ENCODE measurements around the gene ZNF148. TPM values are rescaled to one million over a fixed set of nuclear protein-coding genes. Genes with fewer than 3 reads are reported as not detected.
"Not testable (repeated sequence)": the region's sequence is repeated elsewhere in the genome, so short reads cannot be mapped to it uniquely, and the experiment has no call there.

ZNF148 gene
- polyA plus RNA-seq, 4 donors = 36.6 to 56.7 (median 44.2) TPM

DNA sequence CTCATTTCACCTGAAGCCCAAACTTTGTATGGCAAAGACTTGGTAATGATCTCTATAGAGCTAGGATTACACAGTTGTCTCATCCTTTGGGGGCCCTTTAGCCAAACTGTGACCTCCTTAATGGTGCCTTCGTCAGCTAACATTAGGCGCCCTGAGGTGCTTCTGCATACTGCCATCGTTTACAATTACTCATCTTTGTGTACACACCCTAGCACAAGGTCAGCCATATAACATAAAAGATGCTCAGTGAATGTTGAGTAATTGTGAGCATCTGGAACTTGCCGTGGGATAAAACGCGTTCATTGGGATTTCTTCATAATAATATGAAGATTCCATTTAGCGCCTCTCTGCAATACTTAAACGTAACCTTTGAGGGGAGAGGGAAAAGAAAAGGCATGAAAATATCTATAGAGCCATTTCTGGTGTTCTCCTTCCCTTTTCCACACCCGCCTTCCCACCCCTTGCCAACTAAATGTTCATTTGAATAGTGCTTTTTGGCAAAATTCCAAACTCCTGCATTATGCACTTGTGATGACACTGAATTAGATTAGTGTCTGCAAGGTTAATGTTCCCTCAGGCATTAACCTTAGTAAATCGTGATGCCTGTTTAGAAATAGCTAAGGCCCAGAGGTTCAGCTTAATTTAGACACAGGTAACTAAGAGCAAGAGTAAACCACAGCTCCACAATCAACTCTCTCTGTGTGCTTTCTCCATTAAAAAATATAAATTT lies 990 bp upstream of the ZNF148 start:
- DNase-seq (ENCODE audit: low read depth in 4 of 4, low spot score in 3 of 4) = no peak

DNA sequence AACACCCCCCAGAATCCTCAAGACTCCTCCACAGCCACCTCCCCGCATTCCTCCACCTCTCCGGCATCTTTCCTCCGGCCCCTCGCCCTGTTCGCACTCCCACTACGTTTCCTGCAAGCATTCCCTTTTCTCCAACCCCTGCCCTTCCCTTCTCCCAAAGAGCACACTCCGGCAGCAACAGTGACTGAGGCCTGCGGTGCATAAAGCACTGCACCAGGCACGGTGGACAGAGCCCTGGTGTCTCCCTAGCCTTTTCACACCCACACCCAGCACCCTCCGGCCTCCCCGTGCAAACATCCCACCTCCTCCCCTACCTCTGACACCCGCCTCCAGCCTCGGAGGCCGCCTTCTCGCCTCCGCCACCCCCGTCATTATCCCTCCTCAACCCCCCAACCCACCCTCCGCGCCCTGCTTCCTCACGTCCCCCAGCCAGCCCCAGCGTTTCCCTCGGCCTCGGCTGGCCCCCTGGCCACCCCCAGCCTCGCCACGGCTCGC lies 577 bp downstream of the ZNF148 start:
- peak in 2 of 4 donors; percentile 39 to 42 for DNase-seq (ENCODE audit: low read depth in 4 of 4, low spot score in 3 of 4)

DNA sequence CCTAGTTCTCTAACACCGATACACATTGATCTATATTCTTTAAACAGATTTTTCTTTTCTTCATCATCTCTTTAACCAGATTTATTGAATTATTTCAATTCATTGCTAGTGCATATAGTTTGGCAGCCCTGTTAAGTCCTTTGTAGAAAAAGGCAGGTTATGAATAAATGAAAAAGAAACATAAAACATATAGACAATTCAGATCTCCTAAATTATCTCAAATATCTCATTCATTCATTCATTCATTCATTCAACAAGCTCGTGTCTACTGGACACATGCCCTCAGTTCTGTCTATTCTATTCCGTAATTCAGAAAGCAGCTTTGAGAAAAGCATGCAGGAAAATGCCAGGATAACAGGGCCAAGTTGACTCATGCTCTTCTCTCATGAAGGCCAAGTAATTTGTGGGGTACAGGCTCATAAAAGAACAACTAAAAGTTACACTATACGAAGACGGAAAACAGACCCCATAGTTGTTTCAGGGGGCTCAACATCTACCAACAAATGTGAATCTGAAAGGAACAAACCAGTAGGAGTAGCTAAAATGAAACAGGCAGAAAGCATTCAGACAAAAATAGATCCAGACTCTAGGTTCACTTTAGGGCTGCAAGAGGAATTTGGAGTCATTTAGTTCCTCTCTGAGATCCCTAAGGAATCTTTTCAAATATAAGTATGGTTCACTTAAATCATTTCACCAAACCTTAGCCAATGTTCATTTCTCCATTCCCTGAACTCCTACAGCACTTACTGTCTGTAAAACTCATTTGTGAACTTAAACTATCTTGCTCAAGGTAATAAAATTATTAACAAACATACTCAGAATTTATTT lies 7.5 kb downstream of the ZNF148 start:
- no peak for DNase-seq (ENCODE audit: low read depth in 4 of 4, low spot score in 3 of 4)

DNA sequence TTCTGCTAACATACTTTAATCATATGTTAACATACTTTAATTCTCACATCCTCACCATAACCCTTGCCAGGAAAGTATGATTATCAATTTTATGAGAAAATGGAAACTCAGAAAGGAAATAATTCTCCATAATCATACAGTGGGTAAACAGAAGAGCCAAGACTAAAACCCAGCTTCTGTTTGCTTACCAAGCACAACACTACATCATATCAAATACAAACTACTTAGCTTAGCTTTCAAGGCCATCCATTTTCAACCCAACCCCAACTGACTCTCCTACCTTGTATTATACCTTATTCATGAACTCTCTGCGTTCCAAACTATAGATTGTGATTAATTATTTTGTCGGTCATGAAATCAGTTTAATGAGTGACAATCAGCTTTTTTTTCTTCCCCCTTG lies 9.0 kb downstream of the ZNF148 start:
- no peak for DNase-seq (ENCODE audit: low read depth in 4 of 4, low spot score in 3 of 4)

DNA sequence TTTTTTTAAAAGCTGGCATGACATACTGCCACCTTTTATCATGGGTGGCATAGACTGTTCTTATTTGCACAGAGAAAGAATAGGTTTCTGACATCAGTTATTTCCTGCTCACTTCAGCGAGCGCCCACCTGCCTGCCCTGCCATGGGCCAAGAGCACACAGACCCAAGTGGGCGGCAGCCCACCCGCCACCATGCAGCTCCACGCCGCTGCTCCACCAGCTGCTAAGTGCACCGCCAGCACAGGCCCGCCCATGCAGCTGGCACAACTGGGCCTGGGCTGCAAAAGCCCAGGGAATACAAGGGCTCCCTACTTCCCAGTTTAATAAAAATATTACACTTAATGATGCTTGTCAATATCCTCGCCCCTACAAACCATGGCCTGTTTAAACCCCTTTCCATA lies 15.4 kb downstream of the ZNF148 start:
- DNase-seq (ENCODE audit: low read depth in 4 of 4, low spot score in 3 of 4) = no peak

DNA sequence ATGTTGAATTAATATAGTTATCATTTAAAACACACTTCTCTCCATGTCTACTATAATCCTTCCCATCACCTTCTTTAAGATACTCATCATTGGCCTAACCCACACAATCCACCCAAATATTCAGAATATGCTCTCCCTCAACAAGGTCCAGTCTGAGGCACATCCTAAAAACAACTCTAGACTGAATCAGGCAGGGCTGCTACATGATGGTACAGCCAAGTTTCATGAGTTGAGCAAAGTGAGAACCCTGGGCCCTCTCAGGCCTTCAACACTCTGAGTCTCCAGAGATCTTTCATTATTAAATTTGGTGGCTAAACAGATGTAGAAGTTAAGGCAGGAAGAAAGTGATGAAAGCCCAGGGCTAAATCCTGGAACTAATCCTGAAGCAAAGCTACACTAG lies 16.2 kb downstream of the ZNF148 start:
- no peak for DNase-seq (ENCODE audit: low read depth in 4 of 4, low spot score in 3 of 4)

DNA sequence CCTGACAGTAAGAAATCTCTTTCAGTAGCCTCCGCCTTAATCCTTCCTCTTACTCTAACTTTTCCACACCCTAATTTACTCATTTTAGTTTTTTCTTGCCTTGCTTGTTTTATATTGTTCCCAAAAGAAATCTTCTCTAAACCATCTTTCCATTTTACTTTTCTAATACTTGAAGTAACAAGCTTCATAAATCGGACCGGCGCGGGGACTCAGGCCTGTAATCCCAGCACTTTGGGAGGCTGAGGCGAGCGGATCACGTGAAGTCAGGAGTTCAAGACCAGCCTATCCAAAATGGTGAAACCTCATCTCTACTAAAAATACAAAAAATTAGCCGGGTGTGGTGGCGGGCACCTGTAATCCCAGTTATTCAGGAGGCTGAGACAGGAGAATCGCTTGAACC lies 17.3 kb downstream of the ZNF148 start:
- no peak for DNase-seq (ENCODE audit: low read depth in 4 of 4, low spot score in 3 of 4)

DNA sequence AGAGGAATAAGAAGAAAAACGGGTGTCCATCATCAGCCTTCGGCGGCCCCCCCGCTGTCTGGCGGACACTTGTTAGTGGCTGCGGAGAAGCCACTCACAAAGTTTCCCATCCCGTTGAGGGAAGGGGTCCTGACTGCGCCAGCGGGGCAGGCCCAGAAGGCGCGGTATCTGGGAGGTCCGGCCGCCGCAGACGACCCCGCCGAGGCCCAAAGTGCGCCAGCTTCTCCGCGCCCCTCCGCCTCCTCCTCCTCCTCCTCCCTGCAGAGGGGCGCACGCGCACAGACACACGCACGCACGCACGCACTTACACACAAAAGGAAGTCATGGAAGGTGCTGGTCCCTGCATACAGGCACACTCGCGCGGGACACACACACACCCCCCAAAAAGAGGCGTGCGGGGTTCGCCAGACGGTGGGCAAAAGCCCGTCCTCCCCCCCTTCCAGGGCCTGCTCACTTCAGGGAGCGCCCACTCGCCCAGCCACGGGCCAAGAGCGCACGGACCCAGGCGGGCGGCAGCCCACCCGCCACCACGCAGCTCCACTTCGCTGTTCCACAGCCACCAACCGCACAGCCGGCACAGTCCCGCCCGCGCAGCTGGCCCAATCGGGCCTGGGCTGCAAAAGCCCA lies 18.0 kb downstream of the ZNF148 start:
- peak in 1 of 4 donors; percentile 21 for DNase-seq (ENCODE audit: low read depth in 4 of 4, low spot score in 3 of 4)

DNA sequence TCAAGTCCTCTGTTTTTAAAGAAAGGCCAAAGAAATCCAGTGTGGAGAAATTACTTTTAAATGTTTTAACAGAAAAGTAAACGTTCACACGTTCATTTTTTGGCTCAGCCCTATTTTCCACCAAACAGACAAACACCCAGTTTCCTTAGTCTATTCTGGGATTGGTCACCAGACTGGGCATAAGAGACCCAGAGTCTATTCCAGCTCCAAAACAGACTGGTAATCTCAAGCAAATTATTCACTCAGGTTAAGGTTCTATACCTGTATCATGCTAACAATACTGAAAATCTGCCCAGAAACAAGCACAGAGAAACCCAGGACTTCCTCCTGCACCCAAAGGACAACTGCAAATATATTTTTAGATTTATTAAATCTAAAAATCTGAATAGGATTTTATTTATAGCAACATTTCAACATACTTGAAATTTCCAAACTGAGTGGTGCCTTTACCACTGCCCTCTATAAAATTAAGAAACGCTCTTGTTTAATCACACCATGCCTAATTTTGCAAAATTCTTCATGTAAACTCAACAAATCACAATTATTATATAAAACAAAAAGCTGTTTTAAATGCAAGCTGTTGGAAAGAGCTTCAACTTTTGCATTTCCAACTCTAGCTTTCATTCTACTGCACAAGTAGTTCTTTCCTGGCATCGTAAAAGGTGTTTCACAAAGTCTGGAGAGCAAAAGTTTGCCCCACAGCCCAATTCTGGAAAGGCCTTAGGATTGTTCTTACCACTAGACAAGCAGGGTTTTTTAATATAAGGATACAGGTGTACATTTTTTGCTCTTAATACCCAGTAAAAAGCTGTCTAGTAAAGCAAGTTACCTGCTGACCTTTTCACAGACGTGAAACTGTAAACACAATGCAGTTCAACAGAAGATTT lies 18.7 kb downstream of the ZNF148 start:
- DNase-seq (ENCODE audit: low read depth in 4 of 4, low spot score in 3 of 4) = no peak

DNA sequence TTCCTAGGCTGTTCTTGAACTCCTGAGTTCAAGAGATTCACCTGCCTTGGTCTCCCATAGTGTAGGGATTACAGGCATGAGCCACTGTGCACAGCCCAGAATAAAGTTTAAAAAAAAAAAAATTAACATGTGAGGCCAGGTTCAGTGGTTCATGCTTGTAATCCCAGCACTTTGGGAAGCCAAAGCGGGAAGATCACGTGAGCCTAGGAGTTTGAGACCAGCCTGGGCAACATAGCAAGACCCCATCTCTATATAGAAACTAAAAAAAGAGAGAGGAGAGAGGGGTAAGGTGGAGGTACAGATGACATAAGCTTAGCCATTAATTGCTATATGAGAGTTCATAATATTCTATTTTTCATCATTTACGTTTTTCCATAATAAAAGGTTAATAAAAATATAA lies 21.5 kb downstream of the ZNF148 start:
- no peak for DNase-seq (ENCODE audit: low read depth in 4 of 4, low spot score in 3 of 4)

DNA sequence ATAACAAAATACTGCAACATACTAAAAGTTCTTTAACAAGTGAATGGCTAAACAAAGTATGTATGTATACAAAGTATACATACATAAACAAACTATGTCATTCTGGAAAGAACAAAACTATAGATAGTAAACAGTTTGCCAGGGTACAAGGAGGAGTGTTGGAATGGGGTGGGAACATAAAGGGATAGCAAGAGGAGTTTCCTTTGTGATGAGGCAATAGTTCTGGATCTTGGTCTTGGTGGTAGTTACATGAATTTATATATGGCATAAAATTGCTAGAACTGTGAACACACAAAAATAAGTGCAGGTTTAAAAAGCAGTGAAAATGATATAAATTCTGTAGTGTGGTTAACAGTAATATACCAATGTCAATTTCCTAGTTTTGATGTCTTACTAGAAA lies 22.0 kb downstream of the ZNF148 start:
- DNase-seq (ENCODE audit: low read depth in 4 of 4, low spot score in 3 of 4) = no peak

DNA sequence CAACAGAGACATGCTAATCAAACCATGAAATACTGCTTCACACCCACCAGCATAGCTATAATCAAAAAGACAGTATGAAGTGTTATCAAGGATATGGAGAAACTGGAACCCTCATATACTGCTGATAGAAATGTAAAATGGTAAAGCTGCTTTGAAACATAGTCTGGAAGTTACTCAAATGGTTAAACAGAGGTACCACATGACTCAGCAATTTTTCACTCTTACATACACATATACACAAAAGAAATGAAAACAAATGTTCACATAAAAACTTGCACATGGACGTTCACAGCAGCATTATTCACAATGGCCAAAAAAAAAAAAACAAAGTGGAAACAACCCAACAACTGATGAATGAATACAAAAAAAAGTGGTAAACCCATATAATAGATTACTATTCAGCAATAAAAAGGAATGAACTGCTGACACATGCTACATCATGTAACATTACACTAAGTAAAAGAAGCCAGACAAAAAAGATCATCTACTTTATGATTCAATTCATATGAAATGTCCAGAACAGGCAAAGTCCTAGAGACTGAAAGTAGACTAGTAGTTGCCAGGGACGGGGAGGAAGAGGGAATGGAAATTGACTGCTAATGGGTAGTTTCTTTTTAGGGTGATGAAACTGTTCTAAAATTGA lies 23.2 kb downstream of the ZNF148 start:
- DNase-seq (ENCODE audit: low read depth in 4 of 4, low spot score in 3 of 4) = no peak

DNA sequence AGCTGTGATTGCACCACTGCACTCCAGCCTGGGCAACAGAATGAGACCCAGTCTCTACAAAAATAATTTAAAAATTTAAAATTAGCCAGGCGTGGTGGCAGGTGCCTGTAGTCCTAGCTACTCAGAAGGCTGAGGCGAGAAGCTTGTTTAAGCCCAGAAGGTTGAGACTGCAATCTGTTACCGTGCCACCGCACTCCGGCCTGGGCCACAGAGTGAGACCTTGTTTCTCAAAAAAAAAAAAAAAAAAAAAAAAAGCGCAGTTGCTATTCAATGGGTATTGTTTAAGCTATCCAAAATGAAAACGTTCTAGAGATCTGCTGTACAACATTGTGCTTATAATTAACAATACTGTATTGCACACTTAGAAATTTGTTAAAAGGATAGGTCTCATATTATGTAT lies 24.0 kb downstream of the ZNF148 start:
- no peak for DNase-seq (ENCODE audit: low read depth in 4 of 4, low spot score in 3 of 4)

DNA sequence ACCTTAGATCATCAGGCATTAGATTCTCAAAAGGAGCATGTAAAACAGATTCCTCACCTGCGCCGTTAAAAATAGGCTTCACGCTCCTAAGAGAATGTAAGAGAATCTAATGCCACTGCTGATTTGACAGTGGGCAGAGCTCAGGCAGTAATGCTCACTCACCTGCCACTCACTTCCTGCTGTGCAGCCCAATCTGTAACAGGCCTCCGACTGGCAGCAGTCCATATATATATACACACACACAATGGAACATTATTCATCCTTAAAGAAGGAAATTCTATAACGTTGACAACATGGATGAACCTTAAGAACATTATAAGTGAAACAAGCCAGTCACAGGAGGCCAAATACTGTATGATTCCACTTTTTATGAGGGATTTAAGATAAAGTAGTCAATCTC lies 24.5 kb downstream of the ZNF148 start:
- no peak for DNase-seq (ENCODE audit: low read depth in 4 of 4, low spot score in 3 of 4)

DNA sequence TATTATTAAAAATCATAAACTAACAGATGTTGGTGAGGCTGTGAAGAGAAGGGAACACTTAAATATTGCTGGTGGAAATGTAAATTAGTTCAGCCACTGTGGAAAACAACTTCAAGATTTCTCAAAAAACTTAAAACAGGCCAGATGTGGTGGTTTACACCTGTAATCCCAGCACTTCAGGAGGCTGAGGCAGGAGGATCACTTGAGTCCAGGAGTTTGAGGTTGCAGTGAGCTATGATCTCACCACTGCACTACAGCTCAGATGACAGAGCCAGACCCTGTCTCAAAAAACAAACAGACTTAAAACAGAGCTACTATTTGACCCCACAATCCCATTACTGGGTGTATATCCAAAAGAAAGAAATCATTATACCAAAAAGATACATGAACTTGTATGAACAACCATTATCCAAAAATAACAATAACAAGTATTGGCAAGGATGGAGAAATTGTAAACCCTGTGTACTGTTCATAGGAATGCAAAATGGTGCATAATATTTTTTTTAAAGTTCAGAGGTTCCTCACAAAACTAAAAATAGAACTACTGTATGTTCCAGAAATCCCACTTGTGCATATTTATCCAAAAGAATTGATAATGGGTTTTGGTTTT lies 25.5 kb downstream of the ZNF148 start:
- DNase-seq (ENCODE audit: low read depth in 4 of 4, low spot score in 3 of 4) = no peak

DNA sequence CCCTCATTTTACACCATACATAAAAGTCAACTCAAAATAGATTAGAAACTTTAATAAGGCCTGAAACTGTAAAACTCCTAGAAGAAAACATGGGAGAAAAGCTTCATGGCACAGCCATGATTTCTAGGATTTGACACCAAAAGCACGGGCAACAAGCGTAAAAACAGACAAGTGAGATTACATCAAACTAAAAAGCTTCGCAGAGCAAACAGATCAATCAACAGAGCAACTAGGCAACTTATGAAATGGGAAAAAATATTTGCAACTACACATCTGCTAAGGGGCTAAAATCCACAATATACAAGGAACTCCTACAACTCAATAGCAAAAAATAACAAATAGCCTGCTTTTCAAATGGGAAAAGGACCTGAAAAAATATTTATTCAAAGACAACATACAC lies 26.1 kb downstream of the ZNF148 start:
- DNase-seq (ENCODE audit: low read depth in 4 of 4, low spot score in 3 of 4) = no peak

DNA sequence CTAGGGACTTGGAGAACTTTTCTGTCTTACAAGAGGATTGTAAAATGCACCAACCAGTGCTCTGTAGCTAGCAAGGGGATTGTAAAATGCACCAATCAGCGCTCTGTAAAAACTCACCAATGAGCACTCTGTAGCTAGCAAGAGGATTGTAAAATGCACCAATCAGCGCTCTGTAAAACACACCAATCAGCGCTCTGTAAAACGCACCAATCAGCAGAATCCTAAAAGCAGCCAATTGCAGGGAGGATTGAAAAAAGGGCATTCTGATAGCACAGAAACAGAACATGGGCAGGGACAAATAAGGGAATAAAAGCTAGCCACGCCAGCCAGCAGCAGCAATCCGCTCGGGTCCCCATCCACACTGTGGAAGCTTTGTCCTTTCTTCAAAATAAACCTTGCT lies 31.8 kb downstream of the ZNF148 start:
- DNase-seq (ENCODE audit: low read depth in 4 of 4, low spot score in 3 of 4) = not testable (repeated sequence)

DNA sequence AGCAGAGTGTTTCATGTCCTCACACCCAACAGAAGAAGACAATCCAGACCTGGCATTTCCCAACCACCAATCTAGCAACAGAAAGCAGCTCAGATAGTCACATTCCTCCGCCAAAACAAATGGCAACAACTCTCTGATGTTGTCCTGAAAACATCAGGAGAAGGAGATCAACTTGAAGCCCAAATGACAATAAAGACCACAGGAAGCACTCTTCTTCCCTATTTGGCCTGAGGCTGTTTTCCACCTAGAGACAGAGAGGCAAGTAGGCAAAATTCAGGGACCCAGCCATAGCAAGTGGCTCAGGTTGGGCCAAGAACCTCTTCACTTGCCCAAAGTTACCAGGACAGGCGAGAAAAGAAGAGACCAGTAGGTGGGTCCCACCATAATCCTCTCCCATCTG lies 35.0 kb downstream of the ZNF148 start:
- DNase-seq (ENCODE audit: low read depth in 4 of 4, low spot score in 3 of 4) = no peak

DNA sequence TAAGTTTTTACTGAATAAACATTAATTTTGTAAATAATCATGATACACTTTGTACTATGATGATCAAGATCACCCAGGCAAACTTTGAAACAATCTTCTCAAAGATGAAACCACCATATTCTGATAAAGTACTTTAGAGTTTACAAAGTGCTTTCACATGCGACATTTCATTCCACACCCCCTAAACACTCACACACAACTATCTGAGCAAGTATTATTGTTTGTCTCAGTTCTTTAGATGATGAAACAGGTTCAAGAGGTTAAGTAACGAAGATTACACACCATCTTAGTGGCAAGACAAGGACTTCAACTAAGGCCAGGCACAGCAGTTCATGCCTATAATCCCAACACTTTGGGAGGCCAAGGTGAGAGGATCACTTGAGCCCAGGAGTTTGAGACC lies 37.6 kb downstream of the ZNF148 start:
- DNase-seq (ENCODE audit: low read depth in 4 of 4, low spot score in 3 of 4) = no peak
